Measurements from ENCODE around the gene STEAP4. TPM values are rescaled to one million over a fixed set of nuclear protein-coding genes. Genes with fewer than 3 reads are reported as not detected.

The STEAP4 gene
- total RNA-seq, 2 experiments from 2014 or later: not detected

DNA sequence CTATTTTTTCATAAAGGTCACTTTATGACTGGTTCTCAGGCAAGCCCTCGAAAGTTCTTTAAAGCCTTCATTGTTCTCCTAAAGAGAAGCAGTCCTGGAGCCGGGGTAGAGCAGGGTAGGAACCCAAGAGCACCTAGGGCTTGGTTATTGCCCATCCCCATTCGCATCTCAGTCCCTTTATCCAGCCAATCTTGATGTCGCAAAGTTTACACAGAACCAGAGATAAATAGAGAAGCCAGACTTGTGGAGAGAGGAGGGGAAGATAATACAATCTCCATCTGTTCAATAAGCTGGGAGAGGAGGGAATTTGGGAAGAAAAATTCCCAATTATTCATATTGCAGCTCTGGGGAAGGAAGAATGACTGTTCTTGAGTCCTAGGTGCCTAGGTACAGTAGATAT lies 80.5 kb downstream of the STEAP4 start:
- H3K4me3 Mint-ChIP-seq: no peak overlapping the region
- H3K36me3 Mint-ChIP-seq: peaks cover 2% of the 10 kb centered on the region
- peaks cover 3% of the 10 kb centered on the region for H3K4me1 Mint-ChIP-seq

DNA sequence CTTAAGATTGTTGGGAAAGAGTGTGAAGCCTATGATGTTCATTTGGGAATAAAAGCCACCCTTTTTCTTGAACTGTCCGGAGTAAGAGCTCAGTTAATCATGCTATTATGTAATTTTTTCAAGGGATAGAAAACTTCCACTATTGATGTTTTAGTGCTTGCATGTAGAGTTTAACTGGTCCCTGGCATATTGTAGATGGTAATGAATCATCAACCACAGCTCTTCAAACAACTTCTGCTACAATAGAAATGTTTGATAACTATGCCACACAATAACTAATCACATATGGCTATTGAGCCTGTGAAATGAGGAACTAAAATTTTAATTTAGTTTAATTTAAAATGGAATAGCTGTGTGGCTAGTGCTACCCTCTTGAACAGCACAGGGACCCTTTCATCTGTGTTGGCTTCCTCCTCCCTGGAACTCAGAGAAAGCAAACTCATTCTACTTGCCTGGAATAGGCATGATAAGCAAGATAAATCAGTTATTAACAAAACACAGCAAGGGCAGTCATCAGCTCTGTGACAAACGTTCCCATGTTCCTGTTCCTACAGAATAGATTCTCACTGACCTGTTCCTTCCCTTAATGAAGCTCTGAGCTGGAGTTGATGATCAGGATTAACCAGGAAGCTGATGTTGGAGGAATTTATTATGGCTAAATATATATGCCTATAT lies 82.0 kb downstream of the STEAP4 start:
- H3K4me1 Mint-ChIP-seq: peaks cover 8% of the 10 kb centered on the region
- peaks cover 4% of the 10 kb centered on the region for H3K9me3 Mint-ChIP-seq
- H3K4me3 Mint-ChIP-seq: no peak overlapping the region
- H3K27me3 Mint-ChIP-seq: peaks cover 5% of the 10 kb centered on the region
- no peak for DNase-seq
- H3K36me3 Mint-ChIP-seq: no peaks in the 10 kb centered on the region
- no peak overlapping the region for H3K27ac Mint-ChIP-seq

More for the DNA sequence above, 80.5 kb downstream of the STEAP4 start:
- H3K27ac Mint-ChIP-seq: no peak overlapping the region
- no peak for DNase-seq
- peaks cover 4% of the 10 kb centered on the region for H3K9me3 Mint-ChIP-seq
- peaks cover 5% of the 10 kb centered on the region for H3K27me3 Mint-ChIP-seq

DNA sequence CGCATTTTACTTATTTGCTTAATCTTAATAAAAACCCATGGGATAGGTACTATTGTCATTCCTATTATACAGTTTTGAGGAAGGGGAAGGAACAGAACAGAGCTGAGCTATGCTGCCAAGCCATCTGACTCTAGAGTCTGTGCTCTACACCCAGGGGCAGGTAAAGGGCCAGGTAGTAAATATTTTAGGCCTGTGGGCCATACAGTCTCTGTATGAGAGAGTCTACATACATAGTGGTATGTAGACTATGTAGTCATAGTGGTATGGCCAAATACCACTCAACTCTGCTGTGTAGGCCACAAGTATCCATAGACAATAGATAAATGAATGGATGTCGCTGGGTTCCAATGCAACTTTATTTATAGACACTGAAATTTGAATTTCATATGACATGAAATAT lies 83.4 kb downstream of the STEAP4 start:
- no peak overlapping the region for H3K27ac Mint-ChIP-seq
- no peaks in the 10 kb centered on the region for H3K9me3 Mint-ChIP-seq
- H3K4me3 Mint-ChIP-seq: no peak overlapping the region
- H3K36me3 Mint-ChIP-seq: peaks cover 7% of the 10 kb centered on the region
- H3K27me3 Mint-ChIP-seq: no peaks in the 10 kb centered on the region
- no peak for DNase-seq
- peaks cover 11% of the 10 kb centered on the region for H3K4me1 Mint-ChIP-seq

Other genes starting within 250 kb of the STEAP4 start
- gene SRI, start 86.9 kb downstream of the STEAP4 start, total RNA-seq: 100 to 1,000 TPM; 201 to 206 TPM